ENCODE measurements around the gene GMDS.
A peak's percentile ranks its signal among the peaks of the same experiment; 100 is the strongest.

GMDS gene

DNA sequence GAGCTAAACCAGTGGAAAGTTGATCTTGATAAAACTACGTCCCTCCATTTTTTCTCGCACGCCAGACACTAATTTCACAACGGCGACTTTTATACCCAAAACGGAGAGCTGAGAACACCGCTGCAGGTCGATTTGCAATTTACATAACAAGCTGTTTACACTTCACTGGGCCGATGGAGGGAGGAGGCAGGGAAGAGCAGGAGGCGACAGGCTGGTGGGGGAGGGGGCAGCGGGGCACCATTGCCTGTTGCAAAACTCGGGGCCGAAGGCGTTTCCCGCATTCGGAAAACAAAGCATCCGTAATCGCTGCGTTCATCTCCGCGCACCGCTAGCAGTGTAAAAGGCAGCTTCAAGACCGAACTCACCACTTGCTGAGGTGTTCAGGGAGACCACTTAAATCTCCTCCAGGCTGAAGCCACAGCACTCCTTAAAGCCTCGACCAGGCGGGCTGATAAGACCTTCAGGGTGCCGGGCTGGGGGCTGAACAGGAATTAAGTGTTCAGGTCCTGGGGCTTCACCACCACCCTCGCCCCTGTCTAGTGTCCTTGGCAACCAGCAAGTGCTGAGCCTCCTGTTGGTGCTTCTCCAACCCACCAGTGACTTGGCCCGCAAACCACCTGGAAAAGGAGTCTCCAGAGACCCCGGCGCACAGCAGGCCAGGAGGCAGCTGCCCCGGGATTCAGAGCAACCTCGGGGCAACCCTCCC is 637.7 kb downstream of the GMDS start:
- no peak for DNase-seq

- no peak for DNase-seq
Observed at GRCh38 chr6:1606780-1607515, 638.5 kb downstream of the GMDS start.

GRCh38 chr6:1605893-1606779 is 639.3 kb downstream of the GMDS start:
- no peak for DNase-seq

- no peak for DNase-seq
Observed at GRCh38 chr6:1605004-1605892, 640.2 kb downstream of the GMDS start.

DNA sequence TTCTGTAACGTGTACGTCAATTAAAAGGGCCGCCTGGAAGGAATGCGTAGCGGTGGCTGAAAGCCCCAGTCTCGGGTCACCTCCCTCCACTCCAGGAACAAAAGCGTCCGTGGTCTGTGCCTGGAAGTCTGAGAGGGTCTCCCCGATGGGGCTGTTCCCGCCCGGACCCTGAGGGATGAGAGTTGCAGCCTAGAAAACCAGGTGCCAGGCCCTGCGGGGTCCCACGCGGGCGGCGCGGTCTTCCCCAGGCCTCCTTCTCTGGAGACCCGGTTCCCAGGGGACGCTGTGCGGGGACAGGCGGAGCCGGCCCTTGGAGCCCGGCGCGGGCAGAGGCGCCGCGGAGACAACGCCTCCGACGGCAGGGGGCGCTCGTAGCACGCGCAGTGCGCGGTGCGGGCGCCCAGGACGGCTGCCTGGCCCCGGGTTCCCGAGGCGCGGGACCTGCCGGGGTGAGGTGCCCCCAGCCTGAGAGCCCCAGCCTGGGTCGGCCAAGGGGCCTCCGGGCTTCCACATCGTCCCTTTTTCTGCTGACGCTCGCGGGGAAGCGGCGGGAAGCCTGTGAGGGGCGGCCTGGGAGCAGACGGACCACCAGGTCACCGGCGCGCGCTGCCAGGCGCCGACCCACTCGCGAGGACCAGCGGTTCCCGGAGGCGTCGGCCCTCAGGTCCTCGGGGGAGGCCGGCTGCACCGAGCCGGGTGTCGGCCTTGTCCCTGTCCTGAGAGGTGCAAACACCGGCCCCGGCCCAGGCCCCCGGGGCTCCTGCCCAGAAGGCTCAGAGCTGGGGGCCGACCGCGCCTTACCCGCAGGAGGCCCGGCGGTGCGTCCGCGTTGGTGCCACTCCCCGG is 641.0 kb downstream of the GMDS start:
- DNase-seq: peak; percentile 71

DNA sequence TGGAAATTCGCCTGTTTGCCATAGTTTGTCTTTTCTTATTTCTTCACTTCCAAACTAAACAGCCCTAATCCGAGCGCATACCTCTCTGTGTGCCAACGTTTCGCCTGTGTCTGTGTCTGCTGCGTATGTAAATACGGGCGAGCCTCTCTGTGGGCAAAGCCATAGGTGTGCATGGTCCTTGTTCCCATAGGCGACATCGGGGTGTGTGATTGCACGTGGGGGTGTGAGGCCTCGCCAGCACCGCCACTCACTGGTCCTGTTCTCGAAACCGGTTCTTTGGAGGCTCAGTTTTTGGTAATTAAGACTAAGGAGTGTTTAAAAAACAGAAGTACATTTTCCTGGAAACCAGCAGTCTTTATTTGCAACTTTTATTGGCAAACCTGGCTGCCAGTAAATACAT is 641.7 kb downstream of the GMDS start:
- no peak for DNase-seq

DNA sequence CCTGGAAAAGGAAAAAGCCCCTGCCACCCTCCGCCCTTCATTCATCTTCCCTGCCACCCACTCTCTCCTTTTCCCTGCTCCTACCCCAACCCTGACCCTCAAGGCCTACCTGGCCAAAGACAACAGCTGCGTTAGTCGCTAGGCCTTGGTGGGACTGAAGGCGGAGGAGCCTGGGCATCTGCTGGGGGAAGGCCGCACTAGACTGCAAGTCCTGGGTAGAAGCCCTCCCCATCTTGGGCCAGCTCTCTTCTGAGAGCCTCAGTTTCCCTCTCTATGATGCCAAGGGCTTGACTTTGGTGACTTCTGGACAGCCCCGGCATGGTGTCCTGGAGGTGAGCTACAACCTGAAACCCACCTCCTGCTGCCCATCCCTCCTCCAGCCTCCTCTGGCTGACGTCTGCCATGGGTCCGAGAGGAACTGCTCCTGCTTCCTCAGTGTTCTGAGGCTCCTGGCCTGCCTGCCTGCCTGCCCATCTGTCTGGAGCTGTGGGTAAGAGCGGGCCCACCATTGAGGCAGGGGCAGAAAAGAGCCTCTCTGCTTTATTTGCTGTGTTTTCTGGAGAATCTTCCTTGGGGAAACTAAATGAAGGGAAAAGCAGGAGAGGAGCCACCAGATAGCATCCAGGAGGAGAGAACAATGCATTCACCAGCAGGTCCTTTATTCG is 643.2 kb downstream of the GMDS start:
- no peak for DNase-seq

DNA sequence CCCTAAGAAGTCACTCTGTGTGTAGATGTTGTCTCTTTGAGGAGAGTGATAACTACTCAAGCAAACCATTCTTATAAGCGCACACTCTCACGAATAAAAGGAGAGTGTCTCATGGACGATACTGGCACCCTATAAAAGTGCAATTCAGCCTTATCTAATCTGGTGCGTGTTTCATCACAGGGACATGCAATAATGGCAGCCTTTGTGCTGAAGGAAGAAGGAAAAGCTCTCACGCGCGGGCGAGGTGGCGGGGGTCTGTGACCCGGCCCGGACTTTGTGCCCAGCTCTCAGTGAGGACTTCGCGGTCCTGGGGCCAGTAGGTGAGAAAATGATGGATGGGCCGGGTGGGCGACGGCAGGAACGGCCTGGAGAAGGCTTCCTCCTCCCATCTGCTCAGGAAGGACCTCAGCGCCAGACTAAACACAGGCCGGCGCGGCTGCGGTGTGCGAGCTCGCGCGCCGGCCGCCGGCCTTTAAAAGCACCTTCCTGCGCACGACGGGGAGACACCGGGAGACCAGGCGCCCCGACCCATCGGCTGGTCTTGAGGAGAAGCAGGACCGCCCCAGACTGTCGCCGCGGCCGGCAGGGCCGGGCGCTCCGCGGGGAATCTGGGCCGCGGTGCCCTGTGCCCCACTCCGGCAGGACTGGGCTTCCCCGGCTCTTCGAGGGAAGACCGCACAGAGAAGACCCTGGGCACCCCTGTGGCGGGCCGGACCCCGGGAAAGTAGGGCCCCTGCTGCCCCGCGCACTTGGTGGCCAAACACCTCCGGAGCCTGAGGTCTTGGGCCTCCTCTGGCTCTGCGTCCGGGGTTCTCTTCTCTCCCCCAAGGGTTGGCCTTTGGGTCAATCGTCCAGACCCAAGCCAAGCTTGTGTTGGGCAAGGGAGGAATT is 644.0 kb downstream of the GMDS start:
- DNase-seq: no peak

GRCh38 chr6:1600764-1601157 is 644.6 kb downstream of the GMDS start:
- DNase-seq: no peak

- no peak for DNase-seq
Observed at GRCh38 chr6:1600063-1600763, 645.2 kb downstream of the GMDS start.

DNA sequence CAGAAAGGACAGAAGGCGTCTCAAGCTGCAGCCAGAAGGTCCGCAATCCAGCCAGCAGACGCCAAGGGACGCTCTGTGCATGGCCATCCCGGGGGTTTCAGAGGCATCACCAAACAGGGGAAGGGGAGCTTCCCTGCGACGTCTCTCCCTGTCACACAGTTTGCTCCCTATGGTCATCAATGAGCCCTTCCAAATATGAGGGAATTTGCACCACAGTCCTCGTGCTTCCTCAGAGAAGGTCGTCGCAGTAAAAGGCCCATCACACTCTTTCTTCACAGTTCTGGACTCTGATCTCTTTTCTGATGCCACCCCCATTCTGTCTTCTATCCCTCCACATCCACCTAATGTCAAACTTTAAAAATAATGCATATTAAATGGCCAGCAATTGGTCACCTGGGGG is 645.9 kb downstream of the GMDS start:
- no peak for DNase-seq

GRCh38 chr6:1598886-1599285 is 646.5 kb downstream of the GMDS start:
- no peak for DNase-seq

DNA sequence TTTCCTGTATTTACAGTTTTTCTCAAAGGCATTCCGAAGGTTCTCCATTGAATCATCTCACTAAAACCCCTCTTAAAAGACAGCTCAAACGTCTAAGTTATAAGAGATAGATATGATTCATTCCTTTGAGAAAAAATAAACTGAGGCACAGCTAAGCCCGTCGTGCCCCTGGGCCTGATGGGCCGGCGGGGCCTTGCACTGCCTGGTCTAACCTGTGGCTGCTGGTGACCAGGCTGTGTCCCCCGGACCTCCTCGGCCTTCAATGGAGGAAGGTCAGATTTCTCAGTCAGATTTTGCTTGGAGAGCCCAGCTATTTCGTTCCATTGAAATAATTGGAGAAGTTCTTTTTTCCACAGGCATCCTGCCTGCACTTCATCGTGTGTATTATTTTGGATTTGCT is 647.0 kb downstream of the GMDS start:
- no peak for DNase-seq

DNA sequence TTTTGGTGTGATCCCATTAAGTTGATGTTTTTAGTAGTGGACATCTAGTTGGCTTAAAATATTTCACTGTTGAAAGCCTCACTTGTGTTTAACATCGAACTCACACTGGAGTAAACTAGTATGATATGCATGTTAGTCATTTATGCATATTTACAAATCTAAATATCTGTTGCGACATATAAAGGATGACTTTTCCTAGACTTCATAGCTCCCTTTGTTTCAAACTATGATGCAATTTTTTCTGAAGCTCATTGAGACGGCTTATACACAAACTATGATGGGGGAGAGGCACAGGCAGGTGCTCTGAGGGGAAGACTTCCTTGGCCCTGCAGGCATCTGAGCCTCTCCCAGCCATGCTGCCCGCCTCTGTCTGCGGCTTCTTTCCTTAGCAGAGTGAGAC is 647.5 kb downstream of the GMDS start:
- DNase-seq: no peak

DNA sequence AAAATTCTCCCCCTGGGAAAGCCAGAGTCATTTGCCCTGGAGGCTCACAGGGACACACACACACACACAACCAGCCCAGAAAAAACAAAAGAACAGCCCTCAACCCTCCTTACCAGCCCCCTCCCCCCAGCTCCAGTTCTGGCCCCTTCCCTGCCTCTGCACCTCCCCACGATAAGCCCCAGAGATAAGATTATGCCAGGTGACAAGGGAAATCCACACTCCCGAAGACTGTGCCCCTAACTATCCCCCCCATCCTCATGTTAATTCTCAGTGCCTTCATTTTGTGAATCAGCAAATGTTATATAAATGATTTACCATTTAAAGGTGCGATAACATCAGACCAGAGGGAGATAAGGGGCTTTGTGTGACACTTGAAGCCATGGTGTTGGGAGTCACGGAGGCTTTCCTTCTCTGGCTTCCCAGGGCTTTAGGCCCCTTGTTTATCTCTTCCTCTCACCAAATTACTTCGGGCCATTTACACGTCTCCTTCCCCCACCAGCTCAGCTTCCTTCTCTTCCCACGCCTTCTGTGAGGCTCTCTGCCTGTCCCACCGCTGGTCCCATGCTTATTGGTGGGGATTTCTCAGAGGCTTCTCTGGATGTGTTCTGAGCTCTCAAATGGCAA is 648.2 kb downstream of the GMDS start:
- DNase-seq: no peak

DNA sequence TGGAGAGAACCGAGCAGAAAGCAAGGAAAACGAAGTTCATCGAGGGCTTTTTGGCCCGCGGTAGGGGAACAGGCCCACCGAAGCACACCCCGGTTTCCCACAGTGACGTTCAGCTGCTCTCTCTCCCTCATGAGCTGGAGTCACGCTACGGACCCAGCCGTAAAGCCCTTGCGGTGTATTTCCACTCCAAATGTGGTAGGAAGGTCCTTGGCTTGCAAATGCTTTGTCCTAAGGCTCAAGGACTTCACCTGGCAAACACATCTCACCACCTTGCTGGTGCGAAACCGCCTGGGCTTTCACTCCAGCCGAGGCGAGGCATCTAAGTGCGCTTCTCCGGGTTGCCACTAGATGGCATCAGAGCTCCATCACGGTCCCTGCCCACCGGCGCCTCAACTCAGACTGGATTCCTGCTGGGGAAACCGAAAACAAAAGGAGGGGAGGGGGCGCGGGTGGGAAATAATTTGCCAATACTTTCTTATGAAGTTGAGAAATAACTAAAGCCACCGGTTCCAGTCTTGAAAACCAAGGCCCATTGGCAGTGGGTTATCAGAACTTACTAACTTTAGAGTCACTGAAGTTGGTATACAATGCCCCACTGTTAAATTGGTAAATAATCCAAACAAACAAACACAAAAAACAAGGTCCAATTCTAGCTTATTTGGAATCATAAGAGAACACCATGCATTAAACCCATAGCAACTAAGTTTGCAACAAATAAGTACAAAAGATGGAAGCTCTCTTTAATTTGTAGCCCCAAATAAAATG is 649.1 kb downstream of the GMDS start:
- peak; percentile 61 for DNase-seq

GRCh38 chr6:1595271-1596087 is 649.9 kb downstream of the GMDS start:
- DNase-seq: no peak
